A673 (cell line): ENCODE data around the gene ATP2B3.

Source experiments
- CTCF ChIP-seq: fragments of 300-800, 200-600 bp; sonication (generic); conservative IDR thresholded peaks from 2 replicates; pipeline ENCODE4 v1.5.1; 2017; ENCODE audit warnings: low read depth, mild to moderate bottlenecking, antibody characterized with exemption, low read length, moderate library complexity, mixed read lengths
- EZH2 ChIP-seq: fragments of 200-600 bp; sonication (generic); IDR thresholded peaks from 2 replicates; pipeline ENCODE4 v1.6.1; 2017; ENCODE audit warnings: borderline replicate concordance, low read depth, mild to moderate bottlenecking, mixed read lengths, antibody characterized with exemption, low read length; ENCODE audit not compliant: poor library complexity, severe bottlenecking

- TF ChIP-seq CTCF, result no peak
- no peak for TF ChIP-seq EZH2
Measured at GRCh38 chrX:153473126-153473525, 44.3 kb upstream of the ATP2B3 start.
